ENCODE measurements around the gene SDHB. TPM values are rescaled to one million over a fixed set of nuclear protein-coding genes. Genes with fewer than 3 reads are reported as not detected.

The SDHB gene
- total and polyA plus RNA-seq, 9 of the 15 experiments (the other 6 are each of a cell fraction or from before 2014, with no cell fraction given) = 207 to 554 (median 365) TPM

DNA sequence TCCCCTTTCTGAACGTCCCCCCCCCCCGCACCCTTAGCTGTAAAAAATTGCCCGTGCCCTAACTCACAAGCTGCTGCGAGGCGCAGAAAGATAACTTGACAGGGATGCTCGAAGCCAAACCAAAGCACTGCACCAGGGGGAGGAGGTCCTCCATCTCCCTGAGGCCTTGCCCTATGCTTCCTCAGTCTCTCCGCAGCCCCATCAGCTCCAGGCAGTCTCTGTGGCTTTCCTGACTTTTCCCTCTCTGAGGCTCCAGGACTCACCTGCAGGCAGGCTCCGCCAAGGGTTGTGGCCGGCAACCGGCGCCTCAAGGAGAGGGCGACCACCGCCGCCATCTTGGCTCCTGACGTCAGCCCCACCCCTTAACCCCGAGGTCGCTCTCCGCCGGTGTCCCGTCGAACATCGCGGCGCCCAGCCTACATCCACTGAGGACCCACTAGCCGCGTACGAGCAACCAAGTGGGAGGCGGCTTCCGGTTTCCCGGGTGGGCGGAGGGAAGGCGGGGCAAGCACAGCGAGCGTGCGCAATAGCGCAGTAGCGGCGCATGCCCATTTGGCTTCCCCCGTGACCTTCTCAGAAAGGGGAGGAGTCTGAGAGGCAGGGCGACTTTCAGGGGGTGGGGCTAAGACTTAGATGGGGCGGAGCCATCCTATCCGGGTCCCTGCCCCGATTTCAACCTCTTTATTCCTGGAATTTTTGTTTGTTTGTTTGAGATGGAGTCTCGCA is at the start of gene SDHB (continued):
- TF ChIP-seq, protein P1, sequence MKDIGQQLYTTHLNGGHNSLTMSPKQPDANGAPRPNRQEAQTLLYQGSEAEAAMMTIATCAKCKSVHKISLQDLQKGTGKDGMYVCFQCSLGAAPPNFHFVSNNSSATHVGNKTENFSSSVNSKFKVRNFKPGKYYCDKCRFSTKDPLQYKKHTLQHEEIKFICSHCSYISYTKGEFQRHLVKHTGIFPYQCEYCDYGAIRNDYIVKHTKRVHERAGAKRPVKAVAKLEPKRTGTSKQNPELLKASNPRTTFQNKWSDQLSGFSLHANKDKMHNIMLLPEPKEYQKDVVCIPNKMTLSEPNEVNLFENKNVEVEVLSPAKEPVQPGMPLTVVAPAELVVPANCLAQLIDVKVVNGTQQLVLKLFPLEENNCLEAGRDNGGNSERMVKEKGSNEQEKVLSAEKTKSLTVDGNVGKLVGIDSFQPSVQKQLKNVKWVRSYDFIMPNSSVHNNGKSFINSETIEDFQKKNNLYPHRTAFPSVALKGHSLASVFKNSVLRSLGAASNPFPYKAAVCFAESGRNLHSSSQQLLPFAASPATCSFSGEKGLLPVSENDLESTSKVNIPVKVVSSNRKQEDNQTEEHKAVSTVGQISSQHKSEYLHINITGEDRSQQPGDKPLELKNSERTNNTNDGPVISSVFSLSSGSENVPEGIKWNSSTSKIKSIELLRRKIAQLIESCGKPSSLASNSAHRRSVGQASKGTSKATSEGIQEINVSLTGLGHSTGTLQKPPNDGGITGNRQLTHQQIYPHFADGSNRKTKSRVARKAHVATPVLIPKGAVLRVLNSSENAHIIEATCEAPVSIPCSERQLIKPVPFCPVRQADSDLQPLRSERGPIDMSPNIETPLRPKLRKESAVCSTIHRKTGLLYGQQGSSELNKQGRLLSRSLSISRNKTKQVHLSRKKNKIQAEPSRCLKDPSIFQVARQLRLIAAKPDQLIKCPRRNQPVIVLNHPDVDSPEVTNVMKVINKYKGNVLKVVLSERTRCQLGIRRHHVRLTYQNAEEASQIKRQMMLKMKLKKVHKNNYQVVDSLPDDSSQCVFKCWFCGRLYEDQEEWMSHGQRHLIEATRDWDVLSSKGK (CRISPR knock-in tag; IDR thresholded peaks at IDR 0.05) = no peak
- TF ChIP-seq MEIS2 (IDR thresholded peaks at IDR 0.05; ENCODE audit: partially characterized antibody) = peak; percentile 89
- TF ChIP-seq SIN3A (IDR thresholded peaks at IDR 0.05; ENCODE audit: borderline replicate concordance in 2 of 2, control insufficient read depth in 1 of 2, low read depth in 2 of 2, low read length in 2 of 2) = peak in 1 of 2 experiments; percentile 82; a peak in 2 of 4 replicates
- no peak for TF ChIP-seq ZBTB1 (CRISPR knock-in tag; IDR thresholded peaks at IDR 0.05; ENCODE audit: borderline replicate concordance, low read depth)
- no peak for TF ChIP-seq NFE2 (IDR thresholded peaks at IDR 0.05; ENCODE audit: low read depth)
- TF ChIP-seq SAFB (IDR thresholded peaks at IDR 0.05; ENCODE audit: borderline replicate concordance, low read depth, low read length) = peak; percentile 92
- TF ChIP-seq ZNF197 (CRISPR knock-in tag; IDR thresholded peaks at IDR 0.05; ENCODE audit: low read depth) = no peak
- TF ChIP-seq ZNF41 (CRISPR knock-in tag; conservative IDR thresholded peaks at IDR 0.05) = no peak
- TF ChIP-seq, protein P2, sequence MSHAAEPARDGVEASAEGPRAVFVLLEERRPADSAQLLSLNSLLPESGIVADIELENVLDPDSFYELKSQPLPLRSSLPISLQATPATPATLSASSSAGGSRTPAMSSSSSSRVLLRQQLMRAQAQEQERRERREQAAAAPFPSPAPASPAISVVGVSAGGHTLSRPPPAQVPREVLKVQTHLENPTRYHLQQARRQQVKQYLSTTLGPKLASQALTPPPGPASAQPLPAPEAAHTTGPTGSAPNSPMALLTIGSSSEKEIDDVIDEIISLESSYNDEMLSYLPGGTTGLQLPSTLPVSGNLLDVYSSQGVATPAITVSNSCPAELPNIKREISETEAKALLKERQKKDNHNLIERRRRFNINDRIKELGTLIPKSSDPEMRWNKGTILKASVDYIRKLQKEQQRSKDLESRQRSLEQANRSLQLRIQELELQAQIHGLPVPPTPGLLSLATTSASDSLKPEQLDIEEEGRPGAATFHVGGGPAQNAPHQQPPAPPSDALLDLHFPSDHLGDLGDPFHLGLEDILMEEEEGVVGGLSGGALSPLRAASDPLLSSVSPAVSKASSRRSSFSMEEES (CRISPR knock-in tag; IDR thresholded peaks at IDR 0.05) = no peak
- TF ChIP-seq HMBOX1 (IDR thresholded peaks at IDR 0.05) = no peak
- TF ChIP-seq BRF1 (IDR thresholded peaks at IDR 0.05; ENCODE audit: borderline replicate concordance, extremely low read depth, insufficient read length) = no peak
- TF ChIP-seq MAFF (IDR thresholded peaks at IDR 0.05; ENCODE audit: low read length) = no peak
- no peak for TF ChIP-seq HMG20A (CRISPR knock-in tag; conservative IDR thresholded peaks at IDR 0.05)
- no peak for TF ChIP-seq BRCA1 (IDR thresholded peaks at IDR 0.05)
- TF ChIP-seq BRCA1 (CRISPR knock-in tag; IDR thresholded peaks at IDR 0.05) = no peak
- TF ChIP-seq TEAD1 (CRISPR knock-in tag; IDR thresholded peaks at IDR 0.05) = peak in 1 of 2 experiments; percentile 36; a peak in 1 of 4 replicates
- TF ChIP-seq NFATC3 (IDR thresholded peaks at IDR 0.05) = no peak
- no peak for TF ChIP-seq GATA2 (CRISPR knock-in tag; IDR thresholded peaks at IDR 0.05)
- TF ChIP-seq SLC30A9 (CRISPR knock-in tag; IDR thresholded peaks at IDR 0.05) = no peak
- TF ChIP-seq, protein P3, sequence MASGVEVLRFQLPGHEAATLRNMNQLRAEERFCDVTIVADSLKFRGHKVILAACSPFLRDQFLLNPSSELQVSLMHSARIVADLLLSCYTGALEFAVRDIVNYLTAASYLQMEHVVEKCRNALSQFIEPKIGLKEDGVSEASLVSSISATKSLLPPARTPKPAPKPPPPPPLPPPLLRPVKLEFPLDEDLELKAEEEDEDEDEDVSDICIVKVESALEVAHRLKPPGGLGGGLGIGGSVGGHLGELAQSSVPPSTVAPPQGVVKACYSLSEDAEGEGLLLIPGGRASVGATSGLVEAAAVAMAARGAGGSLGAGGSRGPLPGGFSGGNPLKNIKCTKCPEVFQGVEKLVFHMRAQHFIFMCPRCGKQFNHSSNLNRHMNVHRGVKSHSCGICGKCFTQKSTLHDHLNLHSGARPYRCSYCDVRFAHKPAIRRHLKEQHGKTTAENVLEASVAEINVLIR (CRISPR knock-in tag; IDR thresholded peaks at IDR 0.05) = peak; percentile 62
- peak; percentile 80 for TF ChIP-seq TAF7 (tag; IDR thresholded peaks at IDR 0.05)
- no peak for TF ChIP-seq BRD4 (IDR thresholded peaks at IDR 0.05)
